Measurements from ENCODE around the gene TSPAN33.

- no peak for TF ChIP-seq CTCF (IDR thresholded peaks at IDR 0.05)
- no peak for TF ChIP-seq POLR2A (IDR thresholded peaks at IDR 0.05; ENCODE audit: low read depth)
- no peak for TF ChIP-seq POLR2AphosphoS5 (IDR thresholded peaks at IDR 0.05)
Observed at GRCh38 chr7:129191272-129191671, 46.8 kb downstream of the TSPAN33 start.
